H1 (cell line): ENCODE results near the gene NAV2. TPM values are rescaled to one million over a fixed set of nuclear protein-coding genes. Genes with fewer than 3 reads are reported as not detected.
A peak's percentile ranks its signal among the peaks of the same experiment; 100 is the strongest.

Source experiments
- CTCF ChIA-PET: fragments of 300-600 bp; sonication (Branson Sonifier 250); formaldehyde crosslinking; loops from one replicate; lab custom pipeline; 2021; ENCODE audit not compliant: partially characterized antibody; lab: Charles Lee
- POLR2A ChIA-PET: fragments of 300-600 bp; sonication (Branson Sonifier 250); formaldehyde crosslinking; loops from one replicate; lab custom pipeline; 2021; ENCODE audit warnings: inconsistent platforms; ENCODE audit not compliant: partially characterized antibody; lab: Charles Lee
- DNase-seq, 2 experiments: peaks; one replicate each; pipeline versions ENCODE4 v3.0.0 to v3.0.0-alpha.2; 2010 to 2022; ENCODE audit warnings: low spot score in 2 of 2, low read depth in 1 of 2, mixed read lengths in 1 of 2
- FAIRE-seq: peaks from 2 replicates; lab custom pipeline; 2011; peaks lifted over from hg19 to GRCh38; lab: Jason Lieb, UNC
- H2AFZ ChIP-seq: 2 replicates; pipeline ENCODE4 v1.8.1; 2012; ENCODE audit warnings: low read length, inconsistent platforms
- H2AK5ac ChIP-seq: 2 replicates; pipeline ENCODE4 v1.6.1; 2013; ENCODE audit warnings: low read depth, low read length
- H2BK120ac ChIP-seq: replicated peaks from 2 replicates; pipeline ENCODE3; 2013; ENCODE audit warnings: low read depth, low read length, inconsistent platforms
- H2BK12ac ChIP-seq: 2 replicates; pipeline ENCODE4 v1.6.1; 2013; ENCODE audit warnings: low read depth, low read length
- H2BK15ac ChIP-seq: 2 replicates; pipeline ENCODE4 v1.6.1; 2013; ENCODE audit warnings: low read length
- H2BK20ac ChIP-seq: 2 replicates; pipeline ENCODE4 v1.6.1; 2013; ENCODE audit warnings: low read length
- H2BK5ac ChIP-seq: 2 replicates; pipeline ENCODE4 v1.6.1; 2013; ENCODE audit warnings: low read depth, low read length
- H3K14ac ChIP-seq: 2 replicates; pipeline ENCODE4 v1.6.1; 2013; ENCODE audit warnings: inconsistent platforms; ENCODE audit not compliant: insufficient read length
- H3K18ac ChIP-seq: 2 replicates; pipeline ENCODE4 v1.6.1; 2013; ENCODE audit warnings: low read length; ENCODE audit errors: extremely low read depth
- H3K23ac ChIP-seq: 2 replicates; pipeline ENCODE4 v1.6.1; 2013; ENCODE audit warnings: inconsistent platforms; ENCODE audit not compliant: insufficient read length
- H3K23me2 ChIP-seq: 2 replicates; pipeline ENCODE4 v1.6.1; 2013; ENCODE audit warnings: low read depth, low read length
- H3K27ac ChIP-seq: 2 replicates; pipeline ENCODE4 v1.6.1; 2011; ENCODE audit warnings: low read depth, low read length, inconsistent platforms
- H3K27me3 ChIP-seq, 4 experiments: replicated peaks in 1 of 4; 1 replicate in 1 of 4; 2 replicates in 3 of 4; pipeline versions ENCODE4 v1.6.1 to v1.8.1; 2011 to 2013; ENCODE audit warnings: low read length in 3 of 4, mild to moderate bottlenecking in 3 of 4, inconsistent platforms in 2 of 4, mixed read lengths in 2 of 4, moderate library complexity in 1 of 4; ENCODE audit not compliant: control insufficient read depth in 3 of 4, insufficient read depth in 3 of 4; ENCODE audit errors: extremely low read depth in 1 of 4
- H3K36me3 ChIP-seq, 4 experiments: 2 replicates each; pipeline versions ENCODE4 v1.6.1 to v1.8.1; 2011 to 2013; ENCODE audit warnings: mild to moderate bottlenecking in 4 of 4, low read length in 3 of 4, moderate library complexity in 2 of 4, control low read depth in 1 of 4, inconsistent platforms in 1 of 4; ENCODE audit not compliant: insufficient read depth in 4 of 4, control insufficient read depth in 2 of 4
- H3K4ac ChIP-seq: replicated peaks from 2 replicates; pipeline ENCODE3; 2013; ENCODE audit warnings: low read length, low read depth, mixed read lengths, inconsistent platforms; ENCODE audit not compliant: insufficient read length
- H3K4me1 ChIP-seq, 4 experiments: replicated peaks in 1 of 4; 1 replicate in 1 of 4; 2 replicates in 3 of 4; pipeline versions ENCODE4 v1.6.1 to v1.8.1; 2011 to 2013; ENCODE audit warnings: low read length in 3 of 4, inconsistent platforms in 2 of 4, mixed read lengths in 1 of 4; ENCODE audit not compliant: insufficient read depth in 4 of 4, control insufficient read depth in 3 of 4
- H3K4me2 ChIP-seq, 2 experiments: 2 replicates each; pipeline versions ENCODE4 v1.6.1 to v1.8.1; 2011 to 2013; ENCODE audit warnings: low read depth in 2 of 2, low read length in 2 of 2, control low read depth in 1 of 2, inconsistent platforms in 1 of 2, mild to moderate bottlenecking in 1 of 2; ENCODE audit not compliant: insufficient read depth in 1 of 2
- H3K4me3 ChIP-seq, 4 experiments: fragments of 200-600, 300-600 bp in 1 of 4; sonication (generic), shearing (Covaris generic), sonication (Bioruptor Twin) in 1 of 4; 2 replicates each; pipeline versions ENCODE4 v1.5.1 to v1.8.1; 2011 to 2016; ENCODE audit warnings: low read length in 4 of 4, low read depth in 3 of 4, control low read depth in 2 of 4, inconsistent platforms in 2 of 4, mild to moderate bottlenecking in 2 of 4, mixed read lengths in 1 of 4, moderate library complexity in 1 of 4; ENCODE audit not compliant: insufficient read depth in 2 of 4; ENCODE audit errors: extremely low read depth in 1 of 4
- H3K56ac ChIP-seq: replicated peaks from 2 replicates; pipeline ENCODE3; 2013; ENCODE audit warnings: low read depth, mild to moderate bottlenecking, mixed read lengths, low read length, inconsistent platforms; ENCODE audit not compliant: insufficient read length
- H3K79me1 ChIP-seq: 2 replicates; pipeline ENCODE4 v1.6.1; 2013; ENCODE audit warnings: low read depth, low read length, control low read depth
- H3K79me2 ChIP-seq, 2 experiments: 2 replicates each; pipeline versions ENCODE4 v1.6.1 to v1.8.1; 2012 to 2013; ENCODE audit warnings: low read length in 2 of 2, mild to moderate bottlenecking in 2 of 2, inconsistent platforms in 1 of 2; ENCODE audit not compliant: insufficient read depth in 2 of 2, control insufficient read depth in 1 of 2
- H3K9ac ChIP-seq, 4 experiments: replicated peaks in 1 of 4; 1 replicate in 1 of 4; 2 replicates in 3 of 4; pipeline versions ENCODE4 v1.6.1 to v1.8.1; 2011 to 2013; ENCODE audit warnings: low read depth in 3 of 4, low read length in 3 of 4, control low read depth in 2 of 4, mild to moderate bottlenecking in 2 of 4, moderate library complexity in 2 of 4, inconsistent platforms in 1 of 4; ENCODE audit errors: extremely low read depth in 1 of 4
- H3K9me3 ChIP-seq, 2 experiments: 2 replicates each; pipeline versions ENCODE4 v1.6.1 to v1.8.1; 2012 to 2013; ENCODE audit warnings: mild to moderate bottlenecking in 2 of 2, moderate library complexity in 2 of 2, control low read depth in 1 of 2, inconsistent platforms in 1 of 2, low read depth in 1 of 2, low read length in 1 of 2, mixed read lengths in 1 of 2; ENCODE audit not compliant: insufficient read depth in 2 of 2
- H4K20me1 ChIP-seq, 2 experiments: replicated peaks in 1 of 2; 2 replicates each; pipeline versions ENCODE3 to v1.8.1; 2011 to 2013; ENCODE audit warnings: inconsistent platforms in 2 of 2, low read length in 2 of 2, mild to moderate bottlenecking in 1 of 2; ENCODE audit not compliant: insufficient read depth in 2 of 2, control insufficient read depth in 1 of 2
- H4K5ac ChIP-seq: 2 replicates; pipeline ENCODE4 v1.6.1; 2013; ENCODE audit warnings: low read length, low read depth, mixed read lengths, inconsistent platforms; ENCODE audit not compliant: insufficient read length
- H4K8ac ChIP-seq: 2 replicates; pipeline ENCODE4 v1.8.0; 2013; ENCODE audit warnings: mild to moderate bottlenecking, moderate library complexity, low read length, inconsistent platforms; ENCODE audit not compliant: insufficient read depth; ENCODE audit errors: extremely low read depth
- H4K91ac ChIP-seq: replicated peaks from 2 replicates; pipeline ENCODE3; 2013; ENCODE audit warnings: low read length, mixed read lengths, inconsistent platforms; ENCODE audit not compliant: insufficient read length
- ASH2L ChIP-seq: fragments of 200-600, 300-600 bp; sonication (generic); IDR thresholded peaks from one replicate; pipeline ENCODE4 v1.7.1; 2017; ENCODE audit warnings: low read length
- CBX8 ChIP-seq: fragments of 300-800, 300-1000 bp; sonication (generic); IDR thresholded peaks from 2 replicates; pipeline ENCODE4 v1.7.1; 2016; ENCODE audit warnings: low read depth, low read length, borderline replicate concordance
- EZH2 ChIP-seq: fragments of 200-600 bp; sonication (generic); IDR thresholded peaks from 2 replicates; pipeline ENCODE4 v1.7.1; 2012; ENCODE audit warnings: low read depth, mild to moderate bottlenecking, moderate library complexity, low read length, inconsistent platforms; ENCODE audit not compliant: severe bottlenecking
- RBBP5 ChIP-seq: IDR thresholded peaks from 2 replicates; pipeline ENCODE4 v1.7.1; 2012; ENCODE audit warnings: low read depth, mild to moderate bottlenecking, inconsistent platforms, low read length, moderate library complexity, borderline replicate concordance
- RNF2 ChIP-seq: fragments of 200-900, 300-1000 bp; sonication (generic); IDR thresholded peaks from 2 replicates; pipeline ENCODE4 v1.7.1; 2016; ENCODE audit warnings: borderline replicate concordance, low read depth, mild to moderate bottlenecking, antibody characterized with exemption, low read length; ENCODE audit not compliant: poor library complexity, severe bottlenecking; ENCODE audit errors: missing control alignments
- SUZ12 ChIP-seq: fragments of 200-600 bp; sonication (generic); IDR thresholded peaks from 2 replicates; pipeline ENCODE4 v1.6.1; 2012; ENCODE audit warnings: mild to moderate bottlenecking, inconsistent platforms, low read length, moderate library complexity, mixed read lengths
- WGBS, 2 experiments: shearing (Covaris generic) in 1 of 2; methylation state at CpG; one replicate each; pipeline versions ENCODE4 v1.1.6 to v1.1.7; 2013 to 2015; ENCODE audit warnings: low lambda C conversion rate in 2 of 2, mixed read lengths in 2 of 2, inconsistent platforms in 1 of 2, low coverage in 1 of 2, missing lambda C conversion rate in 1 of 2; ENCODE audit not compliant: insufficient replicate concordance in 2 of 2, insufficient coverage in 1 of 2, insufficient read length in 1 of 2; ENCODE audit errors: extremely low coverage in 1 of 2, missing lambda C conversion rate in 1 of 2; 5-methylcytosine and 5-hydroxymethylcytosine counted together
- polyA plus RNA-seq, 7 experiments: library from polyadenylated mRNA; depleted of rRNA in 3 of 7; stranded (reverse) in 5 of 7; unstranded in 2 of 7; fragments of >200 nt in 5 of 7; fragments of 200-250 nt in 2 of 7; gene quantifications; 1 replicate in 5 of 7; 2 replicates in 1 of 7; 4 replicates in 1 of 7; pipeline versions ENCODE4 v1.2.1 to v1.2.3, GENCODE V29; 2011 to 2013; ENCODE audit warnings: missing spikeins in 2 of 7, mixed read lengths in 2 of 7
- total RNA-seq: library from RNA; stranded (reverse); fragmentation: NEBNext Ultra II Directional; extraction: Animal tissue kit (Norgen Biotek cat#: 25700); gene quantifications from 2 replicates; pipeline ENCODE4 v1.2.1, GENCODE V29; 2021

The NAV2 gene
- total and polyA plus RNA-seq, 2 of the 8 experiments (the other 6 are each of a cell fraction or from before 2014, with no cell fraction given): 35.6 to 73.6 TPM

DNA sequence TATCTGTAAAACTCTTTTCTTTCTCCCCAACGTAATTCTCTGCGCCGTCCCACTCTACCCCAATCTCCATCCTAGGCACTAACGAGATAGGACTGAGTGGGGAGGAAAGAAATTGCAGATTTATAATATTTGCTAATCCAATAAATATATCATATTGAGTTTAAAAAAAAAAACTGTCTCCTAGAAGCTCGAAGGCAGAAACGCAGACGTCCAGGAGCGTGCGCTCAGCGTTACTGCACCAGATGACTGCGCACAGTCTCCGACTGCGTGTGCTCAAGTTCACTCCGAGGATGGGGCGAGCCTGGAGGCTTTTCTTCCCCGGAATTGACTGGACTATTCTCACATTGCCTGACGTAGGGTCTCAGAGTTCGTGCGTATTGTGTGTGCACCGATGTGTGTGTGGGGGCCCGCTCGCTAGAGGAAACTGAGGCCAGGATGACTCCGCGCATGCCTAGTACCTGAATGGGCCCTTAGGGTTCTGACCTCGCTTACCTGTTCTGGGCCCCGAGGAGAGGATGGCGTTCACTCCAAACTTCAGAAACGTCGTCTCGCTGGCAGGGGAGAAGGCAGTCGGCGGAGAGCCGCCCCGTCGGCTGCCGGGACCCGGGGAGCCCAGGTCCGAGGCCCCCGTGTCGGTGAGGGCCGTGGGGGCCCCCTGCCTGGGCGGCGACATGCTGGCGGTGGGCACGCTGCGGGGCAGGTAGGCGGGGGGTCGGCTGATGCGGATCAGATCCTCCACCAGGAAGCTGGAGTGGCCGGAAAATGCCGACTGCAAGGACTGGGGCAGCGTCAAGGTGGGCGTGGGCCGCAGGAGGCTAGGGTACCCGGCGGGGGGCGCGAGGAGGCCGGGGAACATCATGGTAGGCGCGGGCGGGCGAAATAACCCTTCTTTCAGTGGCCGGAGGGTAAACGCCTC lies 447.1 kb downstream of the NAV2 start:
- CTCF ChIA-PET: interaction anchor here (0.7 to 5.6 kb wide), 4 partner anchors 27 to 194 kb away, joined by 3 to 33 read pairs (median 7); no protein-coding TSS in a partner anchor
- H4K91ac ChIP-seq: no peak overlapping the region
- no peak overlapping the region for H3K56ac ChIP-seq
- H3K23ac ChIP-seq: no peak overlapping the region
- peaks cover 7 to 15% of the 10 kb centered on the region in 2 experiments for H4K20me1 ChIP-seq
- no peak for TF ChIP-seq RBBP5
- TF ChIP-seq RNF2: peak; percentile 85
- TF ChIP-seq SUZ12: peak; percentile 28
- peak; percentile 26 for TF ChIP-seq EZH2
- TF ChIP-seq ASH2L: no peak
- 0 out of 2 replicates have a peak, but pooled peaks have one; percentile 6 for TF ChIP-seq CBX8
- TF ChIP-seq, all 59 proteins: peak for 4
- Histone ChIP-seq H3K23me2 (peaks cover 28% of the 10 kb centered on the region), H3K79me1 (no peaks in the 10 kb centered on the region), H4K8ac (no peak overlapping the region), H2AFZ (no peak overlapping the region), H3K36me3 (no peaks in the 10 kb centered on the region), H2BK5ac (no peak overlapping the region), H3K4me2 (peak overlapping the region; percentile 68 to 78), H3K4me1 (peaks cover 17 to 52% (median 22%) of the 10 kb centered on the region in 4 experiments), H3K14ac (no peak overlapping the region), H2BK120ac (no peak overlapping the region), H2BK20ac (no peak overlapping the region), H3K18ac (no peak overlapping the region), H3K79me2 (no peaks in the 10 kb centered on the region), H3K27ac (no peak overlapping the region), H3K9ac (no peak overlapping the region), H2BK15ac (no peak overlapping the region), H3K27me3 (peaks cover 59 to 99% (median 96%) of the 10 kb centered on the region in 4 experiments), H2BK12ac (0 out of 2 replicates have a peak overlapping the region, but pooled peaks have one; percentile 27), H3K4me3 (peak overlapping the region in 3 of 4 experiments; percentile 25 to 56 (median 36); a peak in 4 of 8 replicates), H3K9me3 (no peaks in the 10 kb centered on the region), H3K4ac (no peak overlapping the region), H4K5ac (no peak overlapping the region), H2AK5ac (no peak overlapping the region)
- WGBS, 2 experiments: 6% methylated on average over 40 of the region's 65 CpGs; no CpG with 5 or more reads in 1 of the 2 experiments
- DNase-seq (peak in 1 of 2 experiments; percentile 63), FAIRE-seq (no peak)
- POLR2A ChIA-PET: no interaction called here
